CD4-positive, alpha-beta T cell treated with Interleukin-10 for 1 hour (primary cell): ENCODE measurements around the gene TBC1D5.
"Not testable (repeated sequence)": the region's sequence is repeated elsewhere in the genome, so short reads cannot be mapped to it uniquely, and the experiment has no call there.

Experiments
- DNase-seq: peaks from one replicate; pipeline ENCODE4 v3.0.0-alpha.2; 2020

The TBC1D5 gene

GRCh38 chr3:17749281-17749680 lies 6.8 kb upstream of the TBC1D5 start:
- DNase-seq = no peak

GRCh38 chr3:17747890-17748247 lies 5.4 kb upstream of the TBC1D5 start:
- no peak for DNase-seq

GRCh38 chr3:17747174-17747889 lies 4.9 kb upstream of the TBC1D5 start:
- DNase-seq = no peak

GRCh38 chr3:17745894-17746293 lies 3.5 kb upstream of the TBC1D5 start:
- no peak for DNase-seq

GRCh38 chr3:17745301-17745700 lies 2.9 kb upstream of the TBC1D5 start:
- no peak for DNase-seq

- no peak for DNase-seq
Observed at GRCh38 chr3:17744693-17745092, 2.3 kb upstream of the TBC1D5 start.

- no peak for DNase-seq
Observed at GRCh38 chr3:17743658-17743995, 1.2 kb upstream of the TBC1D5 start.

GRCh38 chr3:17742880-17743657 lies 638 bp upstream of the TBC1D5 start:
- no peak for DNase-seq

GRCh38 chr3:17741621-17742101 lies 770 bp downstream of the TBC1D5 start:
- no peak for DNase-seq

- no peak for DNase-seq
Observed at GRCh38 chr3:17740721-17741141, 1.7 kb downstream of the TBC1D5 start.

GRCh38 chr3:17738921-17739320 lies 3.5 kb downstream of the TBC1D5 start:
- no peak for DNase-seq

GRCh38 chr3:17738219-17738618 lies 4.2 kb downstream of the TBC1D5 start:
- DNase-seq = no peak

GRCh38 chr3:17737591-17737990 lies 4.8 kb downstream of the TBC1D5 start:
- DNase-seq = no peak

GRCh38 chr3:17735362-17735761 lies 7.1 kb downstream of the TBC1D5 start:
- not testable (repeated sequence) for DNase-seq

- no peak for DNase-seq
Observed at GRCh38 chr3:17733768-17734167, 8.7 kb downstream of the TBC1D5 start.

GRCh38 chr3:17733215-17733614 lies 9.2 kb downstream of the TBC1D5 start:
- no peak for DNase-seq

- no peak for DNase-seq
Observed at GRCh38 chr3:17730318-17730967, 12.0 kb downstream of the TBC1D5 start.

- no peak for DNase-seq
Observed at GRCh38 chr3:17726313-17726712, 16.1 kb downstream of the TBC1D5 start.

GRCh38 chr3:17725844-17726243 lies 16.6 kb downstream of the TBC1D5 start:
- DNase-seq = not testable (repeated sequence)

- no peak for DNase-seq
Observed at GRCh38 chr3:17724948-17725347, 17.5 kb downstream of the TBC1D5 start.

- DNase-seq = no peak
Observed at GRCh38 chr3:17724122-17724521, 18.3 kb downstream of the TBC1D5 start.

- no peak for DNase-seq
Observed at GRCh38 chr3:17717411-17717810, 25.0 kb downstream of the TBC1D5 start.

GRCh38 chr3:17714473-17714872 lies 28.0 kb downstream of the TBC1D5 start:
- DNase-seq = no peak

GRCh38 chr3:17709236-17709810 lies 33.1 kb downstream of the TBC1D5 start:
- DNase-seq = no peak
